CD4-positive, alpha-beta T cell treated with Interleukin-2 at 100 ng/mL for 4 hours (primary cell): Measurements from ENCODE around the gene NCKIPSD.
"Not testable (repeated sequence)": the region's sequence is repeated elsewhere in the genome, so short reads cannot be mapped to it uniquely, and the experiment has no call there.

Experiments used
- DNase-seq: peaks from one replicate; pipeline ENCODE4 v3.0.0-alpha.2; 2020; ENCODE audit warnings: low spot score

NCKIPSD gene

DNA sequence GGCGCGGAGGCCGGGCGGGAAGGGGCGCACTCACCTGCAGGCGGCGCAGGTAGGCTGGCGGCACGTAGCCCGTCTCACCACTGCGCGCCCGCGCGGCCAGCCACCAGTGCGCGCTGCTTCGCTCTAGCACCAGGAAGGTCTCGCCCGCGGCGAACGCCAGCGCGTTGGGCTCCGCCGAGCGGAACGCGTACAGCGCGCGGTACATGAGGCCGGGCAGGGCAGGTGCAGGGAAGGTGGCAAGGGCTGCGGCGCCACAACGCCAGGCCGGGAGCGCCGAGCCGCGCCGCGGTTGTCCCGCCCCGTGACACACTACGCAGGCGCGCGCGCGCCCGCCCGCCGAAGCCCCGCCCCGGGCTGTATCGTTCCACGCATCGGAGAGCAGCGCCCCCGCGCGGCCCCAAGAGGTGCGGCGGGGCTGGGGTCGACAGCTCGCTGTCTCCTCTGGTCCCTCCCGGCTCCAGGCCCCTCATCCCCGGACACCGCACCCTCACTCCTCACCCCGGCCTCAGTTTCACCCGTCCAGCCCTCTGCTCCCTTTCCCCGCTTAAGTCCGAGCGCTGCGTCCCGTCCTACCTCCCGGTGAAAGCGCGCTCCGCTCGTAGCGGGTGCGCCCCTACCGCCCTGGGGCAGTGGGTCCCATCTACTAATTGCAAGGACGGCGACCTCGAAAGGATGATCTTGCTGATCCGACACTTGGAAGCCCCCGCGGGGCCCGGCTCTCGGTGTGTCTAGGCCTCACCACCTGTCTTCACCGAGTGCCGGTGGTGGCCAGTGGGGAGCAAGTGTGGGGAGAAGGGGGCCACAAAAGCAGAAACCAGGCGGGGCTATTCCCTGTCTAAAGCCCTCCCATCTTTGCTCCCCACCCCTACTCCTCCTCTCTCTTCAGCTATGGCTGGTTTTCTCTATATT is at the start of gene NCKIPSD:
Gene NCKIPSD (minus strand): TSS at position 313 of the 909 bp plus-strand sequence. CDS start 108 bp downstream, at position 205.
- DNase-seq = peak; percentile 90

DNA sequence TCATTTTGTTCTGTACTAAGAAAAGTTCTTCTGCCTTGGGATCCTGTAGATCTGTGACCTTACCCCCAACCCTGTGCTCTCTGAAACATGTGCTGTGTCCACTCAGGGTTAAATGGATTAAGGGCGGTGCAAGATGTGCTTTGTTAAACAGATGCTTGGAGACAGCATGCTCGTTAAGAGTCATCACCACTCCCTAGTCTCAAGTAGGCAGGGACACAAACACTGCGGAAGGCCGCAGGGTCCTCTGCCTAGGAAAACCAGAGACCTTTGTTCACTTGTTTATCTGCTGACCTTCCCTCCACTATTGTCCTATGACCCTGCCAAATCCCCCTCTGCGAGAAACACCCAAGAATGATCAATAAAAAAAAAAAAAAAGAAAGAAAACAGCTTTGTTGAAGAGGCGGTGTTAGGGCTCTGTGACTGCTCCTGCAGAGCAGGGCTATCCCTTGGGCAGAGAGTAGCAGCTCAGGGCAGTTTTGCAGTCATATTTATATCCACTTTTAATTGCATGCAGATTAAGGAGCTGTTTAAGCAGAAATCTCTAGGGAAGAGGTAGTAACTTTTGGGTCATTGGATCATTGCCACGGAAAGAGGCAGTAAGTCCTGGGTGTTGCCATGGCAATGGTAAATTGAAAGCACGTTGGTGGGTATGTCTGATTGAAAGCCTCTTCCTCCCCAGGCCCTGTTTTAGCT is 49.5 kb upstream of the NCKIPSD start:
- DNase-seq = not testable (repeated sequence)

DNA sequence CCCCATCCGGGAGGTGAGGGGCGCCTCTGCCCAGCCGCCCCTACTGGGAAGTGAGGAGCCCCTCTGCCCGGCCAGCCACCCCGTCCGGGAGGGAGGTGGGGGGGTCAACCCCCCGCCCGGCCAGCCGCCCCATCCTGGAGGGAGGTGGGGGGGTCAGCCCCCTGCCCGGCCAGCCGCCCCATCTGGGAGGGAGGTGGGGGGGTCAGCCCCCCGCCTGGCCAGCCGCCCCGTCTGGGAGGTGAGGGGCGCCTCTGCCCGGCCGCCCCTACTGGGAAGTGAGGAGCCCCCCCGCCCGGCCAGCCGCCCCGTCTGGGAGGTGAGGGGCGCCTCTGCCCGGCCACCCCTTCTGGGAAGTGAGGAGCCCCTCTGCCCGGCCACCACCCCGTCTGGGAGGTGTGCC is 48.8 kb upstream of the NCKIPSD start:
- not testable (repeated sequence) for DNase-seq

DNA sequence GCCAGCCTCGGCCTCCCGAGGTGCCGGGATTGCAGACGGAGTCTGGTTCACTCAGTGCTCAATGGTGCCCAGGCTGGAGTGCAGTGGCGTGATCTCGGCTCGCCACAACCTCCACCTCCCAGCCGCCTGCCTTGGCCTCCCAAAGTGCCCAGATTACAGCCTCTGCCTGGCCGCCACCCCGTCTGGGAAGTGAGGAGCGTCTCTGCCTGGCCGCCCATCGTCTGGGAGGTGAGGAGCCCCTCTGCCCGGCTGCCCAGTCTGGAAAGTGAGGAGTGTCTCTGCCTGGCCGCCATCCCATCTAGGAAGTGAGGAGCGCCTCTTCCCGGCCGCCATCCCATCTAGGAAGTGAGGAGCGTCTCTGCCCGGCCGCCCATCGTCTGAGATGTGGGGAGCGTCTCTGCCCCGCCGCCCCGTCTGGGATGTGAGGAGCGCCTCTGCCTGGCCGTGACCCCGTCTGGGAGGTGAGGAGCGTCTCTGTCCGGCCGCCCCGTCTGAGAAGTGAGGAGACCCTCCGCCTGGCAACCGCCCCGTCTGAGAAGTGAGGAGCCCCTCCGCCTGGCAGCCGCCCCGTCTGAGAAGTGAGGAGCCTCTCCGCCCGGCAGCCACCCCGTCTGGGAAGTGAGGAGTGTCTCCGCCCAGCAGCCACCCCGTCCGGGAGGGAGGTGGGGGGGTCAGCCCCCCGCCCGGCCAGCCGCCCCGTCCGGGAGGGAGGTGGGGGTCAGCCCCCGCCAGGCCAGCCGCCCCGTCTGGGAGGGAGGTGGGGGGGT is 48.2 kb upstream of the NCKIPSD start:
- DNase-seq = not testable (repeated sequence)

DNA sequence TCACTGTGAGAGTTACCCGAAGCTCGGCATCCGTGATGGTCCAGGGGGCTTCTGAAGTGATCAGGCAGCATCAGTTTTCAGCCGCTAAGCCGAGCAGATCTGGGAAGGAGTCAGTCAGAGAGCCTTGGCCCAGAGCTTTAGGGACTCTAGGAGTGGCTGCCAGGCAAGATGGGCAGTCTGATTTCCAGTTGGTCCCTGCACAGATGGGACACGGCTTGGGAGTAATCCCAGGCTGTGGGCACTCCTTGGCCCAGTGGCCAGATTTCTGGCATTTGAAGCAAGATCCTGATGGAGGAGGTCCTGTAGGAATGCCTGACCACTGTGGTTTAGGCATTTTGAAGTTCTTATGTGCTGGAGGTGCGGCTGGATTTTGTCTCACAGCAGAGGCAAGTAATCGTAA is 41.8 kb upstream of the NCKIPSD start:
- no peak for DNase-seq

DNA sequence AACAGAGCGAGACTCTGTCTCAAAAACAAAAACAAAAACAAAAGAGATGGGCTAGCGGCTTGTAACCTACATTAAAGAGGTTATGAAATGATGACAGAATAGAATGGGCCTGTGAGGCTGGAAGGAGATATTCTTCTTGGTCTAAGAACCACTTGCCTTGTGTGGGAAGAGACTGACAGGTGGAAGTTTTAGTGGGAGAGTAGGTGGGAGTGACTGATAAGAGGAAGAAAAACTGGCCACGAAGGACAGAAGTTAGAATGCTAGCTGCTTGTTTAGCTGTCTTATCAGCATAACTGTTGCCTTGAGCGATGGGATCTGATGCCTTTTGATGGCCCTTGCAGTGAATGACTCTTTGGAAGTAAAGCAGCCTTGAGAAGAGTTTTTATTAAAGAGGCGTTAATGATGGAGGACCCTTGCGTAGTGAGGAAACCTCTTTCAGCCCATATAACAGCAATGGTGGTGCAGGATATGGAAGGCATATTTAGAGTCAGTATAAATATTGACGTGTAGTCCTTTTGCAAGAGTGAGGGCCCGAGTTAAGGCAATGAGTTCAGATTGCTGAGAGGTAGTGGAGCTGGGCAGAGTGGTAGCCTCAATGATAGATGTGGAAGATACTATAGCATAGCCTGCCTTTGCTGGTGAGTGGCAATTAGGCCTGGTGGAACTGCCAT is 39.6 kb upstream of the NCKIPSD start:
- DNase-seq = not testable (repeated sequence)

DNA sequence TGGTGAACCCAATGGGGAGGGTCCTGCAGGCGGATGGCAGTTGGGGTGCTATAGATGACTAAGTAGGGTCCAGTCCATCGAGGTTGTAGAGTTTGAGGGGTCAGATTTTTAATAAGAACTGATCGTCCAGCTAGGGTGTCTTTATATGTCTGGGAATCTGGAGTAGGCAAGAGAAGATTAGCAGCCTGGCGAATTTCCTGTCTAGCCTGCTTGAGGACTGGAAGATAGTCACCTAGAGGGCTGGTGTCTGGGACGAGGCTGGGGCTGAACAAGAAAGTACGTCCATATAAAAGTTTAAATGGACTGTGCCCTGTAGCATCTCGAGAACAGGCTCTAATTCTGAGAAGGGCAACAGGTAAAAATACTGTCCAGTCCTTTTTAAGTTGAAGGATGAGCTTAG is 38.0 kb upstream of the NCKIPSD start:
- no peak for DNase-seq

DNA sequence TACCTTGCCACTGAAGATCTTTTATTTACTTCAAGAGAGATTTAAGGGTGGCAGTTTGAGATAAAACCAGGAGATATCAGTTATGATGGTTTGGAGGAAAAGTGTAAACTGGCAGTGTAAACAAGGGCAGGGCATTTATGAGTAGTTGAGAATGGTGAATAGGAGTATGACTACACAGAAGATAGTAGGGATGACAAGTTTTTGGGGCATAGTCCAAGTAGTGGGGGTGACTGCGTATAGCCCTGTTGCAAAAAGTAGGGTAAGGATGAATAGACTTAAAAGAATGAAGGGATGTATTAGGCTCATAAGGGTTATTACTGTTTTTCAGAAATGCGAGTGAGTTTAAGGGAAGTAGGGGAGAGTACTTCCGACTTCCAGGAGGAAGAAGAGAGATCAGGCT is 37.6 kb upstream of the NCKIPSD start:
- DNase-seq = not testable (repeated sequence)

DNA sequence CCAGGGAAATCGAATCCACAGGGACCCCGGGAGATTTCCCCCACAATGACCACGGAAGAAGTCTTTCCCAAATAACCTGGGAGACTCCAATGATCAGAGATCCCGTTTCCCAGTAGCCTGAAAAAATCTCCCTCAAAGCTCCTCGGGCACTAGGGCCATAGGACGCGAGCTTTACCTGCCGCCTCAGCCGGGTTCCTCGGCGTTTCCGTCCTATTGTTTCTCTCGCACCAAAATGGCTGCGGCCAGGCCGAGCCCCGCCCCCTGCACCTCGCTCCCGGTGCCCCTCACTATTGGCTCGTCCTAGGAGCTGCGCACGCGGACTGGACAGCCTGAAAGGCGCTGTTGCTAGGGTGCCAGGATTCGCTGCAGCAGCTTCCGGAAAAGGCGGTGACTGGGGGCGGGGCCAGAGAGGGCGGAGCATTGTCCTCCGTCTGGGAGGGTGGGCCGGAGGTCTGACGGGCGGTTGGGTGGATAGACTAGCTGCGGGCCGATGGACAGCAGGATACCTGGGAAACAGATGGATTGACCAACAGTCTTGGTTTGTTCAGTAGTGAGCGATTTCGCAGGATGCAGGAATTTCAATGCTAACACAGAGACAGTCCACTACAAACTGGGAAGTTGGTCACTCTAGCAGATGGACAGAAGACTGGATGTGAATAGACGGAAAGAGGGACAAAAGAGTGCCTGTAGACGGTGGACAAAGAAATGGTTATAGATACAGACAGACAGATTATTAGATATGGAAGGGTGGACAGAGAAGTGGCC is 31.4 kb upstream of the NCKIPSD start, which contains the start of gene IP6K2:
Gene IP6K2 (minus strand): TSS at position 240 of the 765 bp plus-strand sequence. CDS start 21,930 bp downstream, outside the sequence.
- DNase-seq = peak; percentile 98

DNA sequence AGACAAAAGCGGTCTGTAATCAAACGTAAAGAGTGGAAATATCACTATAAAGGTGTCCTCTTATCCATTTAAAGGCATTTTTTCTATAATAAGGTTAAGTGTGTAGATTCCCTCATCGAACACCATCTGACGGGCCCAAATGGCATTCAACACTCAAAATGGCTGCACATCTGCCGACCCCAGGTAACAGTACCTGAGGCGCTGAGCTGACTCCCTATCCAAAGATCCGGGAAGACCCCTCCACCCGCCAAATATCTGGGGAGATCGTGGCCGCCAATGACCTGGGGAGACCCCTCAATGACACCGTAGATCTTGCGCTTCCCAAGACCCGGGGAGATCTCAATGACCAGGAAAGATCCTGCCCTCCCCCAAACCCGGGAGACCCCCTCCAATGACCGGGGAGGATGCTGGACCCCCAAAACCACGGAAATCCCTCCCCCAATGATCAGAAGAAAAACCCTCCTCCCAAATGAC is 30.8 kb upstream of the NCKIPSD start:
- peak; percentile 22 for DNase-seq

DNA sequence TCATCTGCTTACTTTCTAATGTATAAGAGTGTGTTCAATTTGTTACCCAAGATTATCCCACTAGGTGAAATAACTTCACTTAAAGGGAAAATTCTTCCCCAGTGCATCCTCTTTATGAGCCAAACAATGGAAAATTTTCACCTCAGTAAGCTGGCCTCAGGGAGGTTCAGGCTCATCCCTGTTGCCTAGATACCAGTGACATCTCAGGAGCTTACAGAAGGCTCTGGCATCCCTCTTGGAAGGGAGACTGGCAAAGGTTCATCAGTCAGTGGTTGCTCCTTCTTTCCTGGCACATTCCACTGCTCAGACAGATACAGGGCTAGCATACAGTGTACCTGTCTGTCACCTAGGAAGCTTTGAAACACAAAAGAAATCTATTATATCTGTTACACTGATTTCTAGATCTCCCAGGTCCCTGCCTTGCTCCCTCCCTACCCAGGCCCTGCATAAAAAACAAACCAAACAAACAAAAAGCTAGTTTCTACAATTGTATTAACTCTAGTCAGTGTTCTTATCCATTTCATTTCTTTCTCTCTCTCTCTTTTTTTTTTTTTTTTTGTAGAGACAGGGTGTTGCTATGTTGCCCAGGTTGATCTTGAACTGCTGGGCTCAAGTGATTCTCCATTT is 29.6 kb upstream of the NCKIPSD start:
- DNase-seq = no peak

DNA sequence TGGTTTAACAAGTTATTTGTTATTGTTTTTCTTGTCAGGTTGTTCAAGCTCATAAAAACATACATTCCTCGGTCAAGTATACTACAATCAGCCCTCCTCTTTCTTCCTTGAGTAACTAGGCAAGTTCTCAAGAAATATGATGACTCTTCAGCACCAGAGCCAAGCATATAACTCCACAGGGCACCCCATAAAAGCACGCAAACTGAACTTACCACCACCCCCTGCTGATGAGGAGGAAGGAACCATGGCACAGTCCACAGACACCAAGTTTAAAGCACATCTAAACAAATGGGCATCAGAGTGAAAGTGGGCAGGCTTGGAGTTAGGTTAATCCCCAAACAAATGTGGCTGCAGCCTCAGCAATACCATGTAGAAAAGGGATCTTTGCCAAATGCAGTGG is 26.0 kb upstream of the NCKIPSD start:
- DNase-seq = no peak

DNA sequence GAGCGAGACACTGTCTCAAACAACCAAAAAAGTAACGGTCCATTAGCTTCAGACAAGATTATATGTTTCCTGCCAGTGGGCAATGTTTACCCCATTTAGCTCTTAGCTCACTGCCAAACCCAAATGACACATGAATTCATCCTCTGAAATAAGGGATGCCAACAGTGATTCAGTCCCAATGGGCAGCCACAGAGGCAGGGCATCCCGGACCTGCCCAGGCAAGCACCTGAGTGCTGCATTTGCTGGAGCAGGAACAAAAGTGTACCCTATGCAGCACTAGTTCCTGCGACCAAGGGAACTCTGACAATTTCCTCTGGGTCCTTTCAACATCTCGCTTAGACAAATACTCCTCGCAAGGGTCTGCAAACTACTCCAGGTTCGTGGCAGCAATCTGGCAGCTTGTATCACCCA is 23.3 kb upstream of the NCKIPSD start:
- DNase-seq = no peak

DNA sequence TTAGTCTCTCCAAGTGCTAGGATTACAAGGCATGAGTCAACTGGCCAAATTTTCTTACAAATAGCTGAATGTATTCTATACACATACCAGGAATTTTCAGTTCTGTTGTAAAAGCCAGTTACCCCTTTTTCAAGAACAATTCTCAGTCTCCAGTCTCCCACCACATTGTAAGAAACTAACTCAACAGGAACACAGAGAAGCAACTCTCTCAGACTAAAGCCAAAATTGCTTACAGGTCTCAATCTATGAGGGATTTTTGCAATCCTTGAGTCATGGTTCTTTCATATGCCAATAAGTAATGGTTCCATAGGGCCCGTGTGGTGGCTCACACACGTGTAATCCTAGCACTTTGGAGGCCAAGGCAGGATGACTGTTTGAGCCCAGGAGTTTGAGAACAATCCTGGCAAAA is 22.8 kb upstream of the NCKIPSD start:
- DNase-seq = no peak

DNA sequence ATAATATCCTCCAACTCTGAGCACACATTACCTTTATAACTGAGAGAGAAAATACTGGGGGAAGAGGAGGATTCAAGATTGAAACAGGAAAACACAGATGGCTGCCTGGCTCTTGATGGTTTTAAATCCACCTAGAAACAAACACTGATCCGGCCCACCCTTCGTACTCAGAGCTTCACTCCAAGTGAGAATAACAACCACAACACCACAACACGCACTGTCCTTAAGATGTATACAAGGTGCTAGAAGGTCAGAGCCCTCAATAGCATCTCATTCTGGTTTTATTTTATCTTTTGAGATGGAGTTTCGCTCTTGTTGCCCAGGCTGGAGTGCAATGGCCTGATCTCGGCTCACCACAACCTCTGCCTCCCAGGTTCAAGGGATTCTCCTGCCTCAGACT is 21.4 kb upstream of the NCKIPSD start:
- DNase-seq = no peak

DNA sequence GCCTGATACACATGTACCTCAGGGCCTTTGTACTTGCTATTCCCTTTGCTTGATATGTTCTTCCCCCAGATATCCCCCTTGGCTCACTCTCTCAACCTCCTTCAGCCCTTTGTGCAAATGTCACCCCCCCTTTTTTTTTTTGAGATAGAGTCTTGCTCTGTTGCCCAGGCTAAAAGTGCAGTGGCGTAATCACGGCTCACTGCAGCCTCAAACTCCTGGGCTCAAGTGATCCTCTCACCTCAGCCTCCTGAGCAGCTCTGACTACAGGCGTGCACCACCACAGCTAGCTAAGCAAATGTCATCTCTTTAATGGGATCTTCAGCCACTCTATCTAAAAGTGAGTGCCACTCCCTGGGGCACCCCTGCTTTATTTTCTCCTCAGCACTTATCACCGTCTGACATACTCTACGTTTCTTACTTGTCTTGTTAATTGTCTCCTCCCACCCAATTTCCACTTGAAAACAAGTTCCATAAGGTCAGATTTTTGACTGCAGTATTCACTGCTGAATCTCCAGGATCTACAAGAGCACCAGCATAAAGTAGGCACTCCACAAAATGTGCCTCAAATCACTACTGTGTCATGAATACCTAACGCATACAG is 16.7 kb upstream of the NCKIPSD start:
- no peak for DNase-seq

DNA sequence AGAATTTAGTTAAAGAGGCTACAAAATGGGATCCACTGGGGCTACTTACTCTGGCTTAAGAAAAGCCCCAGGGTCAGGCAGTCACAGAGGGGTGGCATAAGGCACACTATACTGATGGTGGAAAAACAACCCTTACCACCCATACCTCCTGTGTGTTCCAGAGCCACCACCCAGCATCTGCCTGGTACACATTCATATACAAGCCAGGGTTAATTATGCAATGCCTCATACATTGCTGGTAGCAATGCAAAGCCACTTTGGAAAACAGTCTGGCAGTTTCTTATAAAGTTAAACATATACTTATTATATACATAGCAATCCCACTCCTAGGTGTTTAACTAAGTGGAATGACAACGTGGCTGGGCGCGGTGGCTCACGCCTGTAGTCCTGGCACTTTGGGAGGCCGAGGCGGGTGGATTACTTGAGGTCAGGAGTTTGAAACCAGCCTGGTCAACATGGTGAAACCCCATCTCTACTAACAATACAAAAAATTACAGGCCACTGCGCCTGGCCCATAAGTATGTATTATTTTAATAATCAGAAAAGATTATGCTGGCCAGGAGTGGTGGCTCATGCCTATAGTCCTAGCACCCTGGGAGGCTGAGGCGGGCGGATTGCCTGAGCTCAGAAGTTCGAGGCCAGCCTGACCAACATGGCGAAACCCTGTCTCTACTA is 15.2 kb upstream of the NCKIPSD start:
- no peak for DNase-seq

DNA sequence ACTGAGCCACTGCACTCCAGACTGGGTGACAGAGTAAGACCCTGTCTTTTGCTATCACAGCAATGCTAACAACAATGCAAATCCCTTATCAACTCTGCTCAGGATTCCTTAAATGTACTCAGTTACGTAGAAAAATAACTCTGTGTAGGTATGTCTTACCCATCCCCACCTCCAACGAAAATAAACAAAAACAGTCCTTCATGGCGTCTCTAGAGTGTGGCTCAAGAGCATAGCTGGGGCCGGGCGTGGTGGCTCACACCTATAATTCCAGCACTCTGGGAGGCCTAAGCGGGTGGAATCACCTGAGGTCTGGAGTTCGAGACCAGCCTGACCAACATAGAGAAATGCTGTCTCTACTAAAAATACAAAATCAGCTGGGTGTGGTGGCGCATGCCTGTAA is 13.2 kb upstream of the NCKIPSD start:
- no peak for DNase-seq

DNA sequence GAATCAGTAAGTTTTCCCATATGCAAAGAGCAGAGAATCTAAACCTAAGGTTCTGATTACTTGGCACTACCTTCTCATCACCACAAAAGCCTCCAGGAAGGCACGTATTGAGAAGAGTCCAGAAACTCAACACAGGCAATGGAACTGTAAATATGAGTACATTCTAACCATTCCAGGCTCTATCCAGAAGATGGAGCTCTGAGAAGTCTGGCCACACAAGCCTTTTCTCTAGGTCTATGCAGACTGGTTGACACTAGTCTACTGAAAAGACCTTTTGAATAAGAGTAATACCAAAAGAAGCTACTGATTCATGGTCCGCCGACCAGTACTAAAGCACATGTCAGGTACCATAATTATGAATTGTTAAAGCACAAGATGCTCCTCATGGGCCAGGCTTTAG is 12.2 kb upstream of the NCKIPSD start:
- DNase-seq = no peak
